Measurements from ENCODE around the gene PRSS57.

DNA sequence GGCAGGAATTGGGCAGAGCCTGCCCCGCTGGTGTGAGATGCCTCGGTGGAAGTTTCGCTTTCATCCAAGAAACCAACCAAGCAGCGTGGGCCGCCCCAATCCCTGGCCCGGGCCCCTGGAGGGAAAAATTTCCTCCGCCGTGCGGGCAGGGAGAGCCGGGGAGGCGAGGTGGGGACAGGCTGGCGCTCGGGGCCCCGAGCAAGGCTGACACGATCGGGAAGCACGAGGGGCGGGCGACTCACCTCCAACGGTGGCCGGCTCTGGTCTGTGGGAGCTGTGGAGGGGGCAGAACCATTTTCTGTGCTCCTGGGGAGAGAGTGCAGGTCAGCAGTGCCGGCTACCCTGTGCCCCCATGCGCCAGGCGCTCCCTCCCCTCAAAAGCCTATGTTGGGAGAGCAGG is 43.3 kb downstream of the PRSS57 start:
- no peak for TF ChIP-seq POLR2A (IDR thresholded peaks at IDR 0.05)
- no peak for TF ChIP-seq CTCF (IDR thresholded peaks at IDR 0.05)
- no peak for TF ChIP-seq EP300 (IDR thresholded peaks at IDR 0.05)
